Glutamatergic neuron (in vitro differentiated cells): ENCODE data around the gene MTRFR. TPM values are rescaled to one million over a fixed set of nuclear protein-coding genes. Genes with fewer than 3 reads are reported as not detected.
A peak's percentile ranks its signal among the peaks of the same experiment; 100 is the strongest.
"Not testable (repeated sequence)": the region's sequence is repeated elsewhere in the genome, so short reads cannot be mapped to it uniquely, and the experiment has no call there.

ENCODE experiments used
- DNase-seq: peaks from one replicate; pipeline ENCODE4 v3.0.0; 2022
- H3K27ac Mint-ChIP-seq: one replicate; pipeline ENCODE4 v1.8.0; 2020; ENCODE audit warnings: mild to moderate bottlenecking, mixed read lengths, inconsistent platforms; ENCODE audit not compliant: unreplicated experiment
- H3K27me3 Mint-ChIP-seq: one replicate; pipeline ENCODE4 v1.8.0; 2020; ENCODE audit warnings: mild to moderate bottlenecking, moderate library complexity, mixed read lengths, inconsistent platforms; ENCODE audit not compliant: unreplicated experiment
- H3K36me3 Mint-ChIP-seq: one replicate; pipeline ENCODE4 v1.8.0; 2020; ENCODE audit warnings: mild to moderate bottlenecking, mixed read lengths, inconsistent platforms; ENCODE audit not compliant: unreplicated experiment
- H3K4me1 Mint-ChIP-seq: one replicate; pipeline ENCODE4 v1.8.0; 2020; ENCODE audit warnings: mild to moderate bottlenecking, low read depth, mixed read lengths, inconsistent platforms; ENCODE audit not compliant: unreplicated experiment
- H3K4me3 Mint-ChIP-seq: one replicate; pipeline ENCODE4 v1.8.0; 2020; ENCODE audit warnings: mild to moderate bottlenecking, mixed read lengths, inconsistent platforms; ENCODE audit not compliant: unreplicated experiment
- H3K9me3 Mint-ChIP-seq: one replicate; pipeline ENCODE4 v1.8.0; 2020; ENCODE audit warnings: mild to moderate bottlenecking, moderate library complexity, mixed read lengths, inconsistent platforms; ENCODE audit not compliant: unreplicated experiment
- total RNA-seq: library from RNA; stranded (reverse); fragmentation: NEBNext Ultra II Directional; extraction: Animal tissue kit (Norgen Biotek cat#: 25700); gene quantifications from one replicate; pipeline ENCODE4 v1.2.1, GENCODE V29; 2021; ENCODE audit not compliant: unreplicated experiment
- TF ChIP-seq, protein P1 (sequence below): fragments of 200-600 bp; sonication (generic); IDR thresholded peaks from one replicate; pipeline ENCODE4 v1.5.0; 2021; ENCODE audit not compliant: partially characterized antibody, unreplicated experiment

The MTRFR gene
- total RNA-seq, 1 donor from 2014 or later: 11.1 TPM

DNA sequence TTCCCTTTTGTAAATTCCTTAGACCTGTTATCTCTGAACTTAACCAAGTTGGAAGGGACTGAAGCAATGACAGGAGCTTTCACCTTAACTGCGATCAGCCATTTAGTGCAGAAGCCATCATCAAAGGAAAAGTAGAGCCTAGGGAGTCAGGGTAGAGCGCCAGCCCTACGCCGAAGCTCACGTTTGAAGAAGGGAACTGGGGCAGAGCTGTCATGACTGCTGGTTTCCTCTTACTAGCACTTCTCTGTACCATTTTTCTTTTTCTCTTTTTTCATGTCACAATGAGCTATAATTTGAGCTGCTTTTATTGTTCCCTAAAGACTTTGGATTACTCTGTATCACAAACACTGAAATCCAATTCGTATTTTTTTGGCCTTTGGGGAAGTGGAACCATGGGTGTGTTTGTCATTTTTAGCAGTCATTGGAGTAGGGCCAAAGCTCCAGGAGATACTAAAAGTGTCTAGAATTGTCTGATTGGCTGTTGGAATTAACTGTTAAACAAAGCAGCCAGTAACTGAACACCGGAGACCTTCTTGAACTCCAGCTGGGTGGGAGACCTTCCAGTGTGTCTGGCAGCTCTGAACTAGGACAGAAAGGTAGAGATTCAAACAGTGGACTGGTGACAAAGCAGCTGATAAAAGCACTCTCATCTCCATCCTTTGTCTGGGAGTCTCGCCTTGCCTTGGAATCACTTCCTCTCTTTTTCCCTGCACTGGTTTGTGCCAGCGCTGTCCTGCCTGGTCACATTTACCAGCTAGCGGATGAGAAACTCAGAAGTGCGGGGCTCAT, 9.1 kb downstream of the MTRFR start:
- no peak for DNase-seq
- no peak overlapping the region for H3K4me3 Mint-ChIP-seq
- peak overlapping the region; percentile 72 for H3K27ac Mint-ChIP-seq
- peaks cover 9% of the 10 kb centered on the region for H3K36me3 Mint-ChIP-seq
- no peaks in the 10 kb centered on the region for H3K27me3 Mint-ChIP-seq
- TF ChIP-seq, protein P1, sequence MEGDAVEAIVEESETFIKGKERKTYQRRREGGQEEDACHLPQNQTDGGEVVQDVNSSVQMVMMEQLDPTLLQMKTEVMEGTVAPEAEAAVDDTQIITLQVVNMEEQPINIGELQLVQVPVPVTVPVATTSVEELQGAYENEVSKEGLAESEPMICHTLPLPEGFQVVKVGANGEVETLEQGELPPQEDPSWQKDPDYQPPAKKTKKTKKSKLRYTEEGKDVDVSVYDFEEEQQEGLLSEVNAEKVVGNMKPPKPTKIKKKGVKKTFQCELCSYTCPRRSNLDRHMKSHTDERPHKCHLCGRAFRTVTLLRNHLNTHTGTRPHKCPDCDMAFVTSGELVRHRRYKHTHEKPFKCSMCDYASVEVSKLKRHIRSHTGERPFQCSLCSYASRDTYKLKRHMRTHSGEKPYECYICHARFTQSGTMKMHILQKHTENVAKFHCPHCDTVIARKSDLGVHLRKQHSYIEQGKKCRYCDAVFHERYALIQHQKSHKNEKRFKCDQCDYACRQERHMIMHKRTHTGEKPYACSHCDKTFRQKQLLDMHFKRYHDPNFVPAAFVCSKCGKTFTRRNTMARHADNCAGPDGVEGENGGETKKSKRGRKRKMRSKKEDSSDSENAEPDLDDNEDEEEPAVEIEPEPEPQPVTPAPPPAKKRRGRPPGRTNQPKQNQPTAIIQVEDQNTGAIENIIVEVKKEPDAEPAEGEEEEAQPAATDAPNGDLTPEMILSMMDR: no peak
- no peaks in the 10 kb centered on the region for H3K9me3 Mint-ChIP-seq
- H3K4me1 Mint-ChIP-seq: peaks cover 3% of the 10 kb centered on the region

DNA sequence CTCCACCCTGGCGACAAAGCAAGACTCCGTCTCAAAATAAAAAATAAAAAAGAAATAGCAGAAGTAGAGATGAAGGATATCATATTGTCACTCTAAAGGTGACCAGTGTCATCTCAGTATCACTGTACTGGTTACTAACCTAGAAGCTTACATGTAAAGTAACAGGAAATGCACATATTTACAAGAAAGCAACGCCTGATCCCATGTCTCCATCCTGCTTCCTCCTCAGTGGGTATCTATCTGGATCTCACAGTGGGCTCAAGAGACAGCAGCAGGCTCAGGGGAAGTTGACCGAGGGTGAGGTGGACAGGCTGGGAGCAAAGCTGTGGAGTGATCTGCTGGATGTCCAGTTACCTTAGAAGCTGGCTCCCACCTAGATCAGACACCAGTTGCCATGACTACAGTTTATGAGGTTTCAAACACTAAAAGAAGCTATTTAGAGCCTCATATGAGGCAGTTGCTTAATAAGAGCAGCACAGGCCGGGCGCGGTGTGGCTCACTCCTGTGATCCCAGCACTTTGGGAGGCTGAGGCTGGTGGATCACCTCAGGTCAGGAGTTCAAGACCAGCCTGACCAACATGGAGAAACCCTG, 10.5 kb downstream of the MTRFR start:
- Mint-ChIP-seq H3K9me3 (peaks cover 2% of the 10 kb centered on the region), H3K4me1 (peaks cover 5% of the 10 kb centered on the region), H3K4me3 (no peak overlapping the region), H3K27me3 (no peaks in the 10 kb centered on the region), H3K27ac (no peak overlapping the region), H3K36me3 (peaks cover 18% of the 10 kb centered on the region)
- no peak for DNase-seq
- TF ChIP-seq, protein P1: no peak

DNA sequence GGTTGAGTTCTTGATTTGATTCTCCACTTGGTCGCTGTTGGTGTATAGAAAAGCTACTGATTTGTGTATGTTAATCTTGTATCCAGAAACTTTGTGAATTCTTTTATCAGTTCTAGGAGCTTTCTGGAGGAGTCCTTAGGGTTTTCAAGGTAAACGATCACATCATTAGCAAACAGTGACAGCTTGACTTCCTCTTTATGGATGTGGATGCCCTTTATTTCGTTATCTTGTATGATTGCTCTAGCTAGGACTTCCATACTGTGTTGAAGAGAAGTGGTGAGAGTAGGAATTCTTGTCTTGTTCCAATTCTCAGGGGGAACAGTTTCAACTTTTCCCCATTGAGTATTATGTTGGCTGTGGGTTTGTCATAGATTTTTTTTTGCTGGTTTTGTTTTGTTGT, 12.4 kb downstream of the MTRFR start:
- H3K36me3 Mint-ChIP-seq: peaks cover 29% of the 10 kb centered on the region
- no peak overlapping the region for H3K27ac Mint-ChIP-seq
- H3K27me3 Mint-ChIP-seq: peaks cover 3% of the 10 kb centered on the region
- H3K4me1 Mint-ChIP-seq: peaks cover 5% of the 10 kb centered on the region
- peaks cover 4% of the 10 kb centered on the region for H3K9me3 Mint-ChIP-seq
- no peak for DNase-seq
- TF ChIP-seq, protein P1: no peak
- H3K4me3 Mint-ChIP-seq: no peak overlapping the region

DNA sequence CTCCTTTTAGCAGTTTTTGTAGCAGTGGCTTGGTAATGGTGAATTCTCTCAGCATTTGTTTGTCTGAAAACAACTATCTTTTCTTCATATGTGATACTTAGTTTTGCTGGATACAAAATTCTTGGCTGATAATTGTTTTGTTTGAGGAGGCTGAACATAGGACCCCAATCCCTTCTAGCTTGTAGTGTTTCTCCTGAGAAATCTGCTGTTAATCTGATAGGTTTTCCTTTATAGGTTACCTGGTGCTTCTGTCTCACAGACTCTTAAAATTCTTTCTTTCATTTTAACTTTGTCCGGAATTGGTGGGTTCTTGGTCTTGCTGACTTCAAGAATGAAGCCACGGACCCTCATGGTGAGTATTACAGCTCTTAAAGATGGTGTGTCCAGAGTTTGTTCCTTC, 14.9 kb downstream of the MTRFR start:
- not testable (repeated sequence) for H3K4me1 Mint-ChIP-seq, DNase-seq, H3K4me3 Mint-ChIP-seq, H3K27me3 Mint-ChIP-seq, H3K9me3 Mint-ChIP-seq
- Mint-ChIP-seq H3K36me3 (peaks cover 36% of the 10 kb centered on the region), H3K27ac (peak overlapping the region; percentile 70)

DNA sequence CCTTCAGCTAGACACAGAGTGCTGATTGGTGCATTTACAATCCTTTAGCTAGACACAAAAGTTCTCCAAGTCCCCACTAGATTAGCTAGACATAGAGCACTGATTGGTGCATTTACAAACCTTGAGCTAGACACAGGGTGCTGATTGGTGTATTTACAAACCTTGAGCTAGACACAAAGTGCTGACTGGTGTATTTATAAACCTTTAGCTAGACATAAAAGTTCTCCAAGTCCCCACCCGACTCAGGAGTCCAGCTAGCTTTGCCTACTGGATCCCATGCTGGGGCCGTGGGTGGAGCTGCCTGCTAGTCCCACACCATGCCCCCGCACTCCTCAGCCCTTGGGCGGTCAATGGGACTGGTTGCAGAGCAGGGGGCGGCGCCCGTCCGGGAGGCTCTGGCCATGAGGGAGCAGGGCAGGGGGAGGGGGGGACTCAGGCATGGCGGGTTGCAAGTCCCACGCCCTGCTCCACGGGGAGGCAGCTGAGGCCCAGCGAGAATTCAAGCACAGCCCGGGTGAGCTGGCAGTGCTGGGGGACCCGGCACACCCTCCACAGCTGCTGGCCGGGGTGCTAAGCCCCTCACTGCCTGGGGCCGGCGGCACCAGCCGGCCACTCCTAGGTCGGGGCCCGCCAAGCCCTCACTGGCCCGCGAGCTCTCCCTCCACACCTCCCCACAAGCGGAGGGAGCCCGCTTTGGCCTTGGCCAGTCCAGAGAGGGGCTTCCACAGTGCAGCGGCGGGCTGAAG, 15.9 kb downstream of the MTRFR start:
- H3K4me3 Mint-ChIP-seq, H3K27ac Mint-ChIP-seq, H3K4me1 Mint-ChIP-seq, H3K9me3 Mint-ChIP-seq, H3K27me3 Mint-ChIP-seq, DNase-seq: not testable (repeated sequence)
- peaks cover 36% of the 10 kb centered on the region for H3K36me3 Mint-ChIP-seq
